CD14-positive monocyte (primary cell): ENCODE data around the gene HSCB. TPM values are rescaled to one million over a fixed set of nuclear protein-coding genes. Genes with fewer than 3 reads are reported as not detected.
"Not testable (repeated sequence)": the region's sequence is repeated elsewhere in the genome, so short reads cannot be mapped to it uniquely, and the experiment has no call there.

Experiments used
- DNase-seq, 3 donors: peaks; one replicate each; pipeline ENCODE4 v3.0.0-alpha.2; 2011 to 2022
- H2AFZ ChIP-seq: 2 replicates; pipeline ENCODE4 v1.6.0; 2012; ENCODE audit warnings: mild to moderate bottlenecking, low read depth, low read length, inconsistent platforms; ENCODE audit not compliant: insufficient read depth, poor library complexity, severe bottlenecking
- H3K27ac ChIP-seq, 2 donors: 1 replicate in 1 of 2; 2 replicates in 1 of 2; pipeline ENCODE4 v1.5.1; 2012 to 2013; ENCODE audit warnings: low read length in 2 of 2, control low read depth in 1 of 2, inconsistent platforms in 1 of 2, low read depth in 1 of 2, mild to moderate bottlenecking in 1 of 2
- H3K27me3 ChIP-seq, 2 donors: one replicate each; pipeline versions ENCODE4 v1.6.0 to v1.6.1; 2011 to 2013; ENCODE audit warnings: low read length in 2 of 2; ENCODE audit not compliant: control insufficient read depth in 2 of 2, insufficient read depth in 2 of 2
- H3K36me3 ChIP-seq, 2 donors: replicated peaks in 1 of 2; 1 replicate in 1 of 2; 2 replicates in 1 of 2; pipeline versions ENCODE4 v1.5.1 to v1.6.1; 2012 to 2013; ENCODE audit warnings: low read length in 2 of 2, control low read depth in 1 of 2, inconsistent platforms in 1 of 2, mild to moderate bottlenecking in 1 of 2; ENCODE audit not compliant: insufficient read depth in 2 of 2, control insufficient read depth in 1 of 2
- H3K4me1 ChIP-seq, 2 donors: 1 replicate in 1 of 2; 2 replicates in 1 of 2; pipeline versions ENCODE4 v1.5.1 to v1.6.1; 2012 to 2013; ENCODE audit warnings: low read length in 2 of 2, control low read depth in 1 of 2, inconsistent platforms in 1 of 2, mild to moderate bottlenecking in 1 of 2, moderate library complexity in 1 of 2; ENCODE audit not compliant: insufficient read depth in 2 of 2, control insufficient read depth in 1 of 2
- H3K4me2 ChIP-seq: replicated peaks from 2 replicates; pipeline ENCODE3; 2012; ENCODE audit warnings: low read length, moderate library complexity, mild to moderate bottlenecking; ENCODE audit not compliant: poor library complexity, severe bottlenecking; ENCODE audit errors: extremely low read depth
- H3K4me3 ChIP-seq, 3 experiments: fragments of 200-600 bp in 1 of 3; sonication (generic) in 1 of 3; replicated peaks in 1 of 3; 1 replicate in 2 of 3; 2 replicates in 1 of 3; pipeline ENCODE4 v1.5.1; 2011 to 2013; ENCODE audit warnings: low read length in 3 of 3, mild to moderate bottlenecking in 3 of 3, control low read depth in 2 of 3, low read depth in 2 of 3, inconsistent platforms in 1 of 3, moderate library complexity in 1 of 3
- H3K79me2 ChIP-seq: 2 replicates; pipeline ENCODE4 v1.6.0; 2012; ENCODE audit warnings: mild to moderate bottlenecking, control low read depth, inconsistent platforms, low read length, moderate library complexity; ENCODE audit not compliant: insufficient read depth
- H3K9ac ChIP-seq: 2 replicates; pipeline ENCODE4 v1.6.0; 2017; ENCODE audit warnings: low read length, mild to moderate bottlenecking; ENCODE audit not compliant: insufficient read depth, poor library complexity, severe bottlenecking
- H3K9me3 ChIP-seq, 2 donors: replicated peaks in 1 of 2; 1 replicate in 1 of 2; 2 replicates in 1 of 2; pipeline versions ENCODE4 v1.5.1 to v1.6.1; 2012 to 2013; ENCODE audit warnings: low read length in 2 of 2, control low read depth in 1 of 2; ENCODE audit not compliant: control insufficient read depth in 1 of 2, insufficient read depth in 1 of 2
- H4K20me1 ChIP-seq: 2 replicates; pipeline ENCODE4 v1.6.0; 2012; ENCODE audit warnings: mild to moderate bottlenecking, low read length, control low read depth, moderate library complexity; ENCODE audit not compliant: insufficient read depth
- H3K27ac Mint-ChIP-seq, 7 donors: one replicate each; pipeline ENCODE4 v1.8.0; 2020; ENCODE audit warnings: mild to moderate bottlenecking in 7 of 7, mixed read lengths in 7 of 7, moderate library complexity in 6 of 7, inconsistent platforms in 2 of 7
- H3K27me3 Mint-ChIP-seq, 3 donors: one replicate each; pipeline ENCODE4 v1.8.0; 2021 to 2022; ENCODE audit warnings: low read depth in 3 of 3, mild to moderate bottlenecking in 3 of 3, mixed read lengths in 3 of 3, moderate library complexity in 3 of 3, inconsistent platforms in 1 of 3
- H3K36me3 Mint-ChIP-seq, 2 donors: one replicate each; pipeline ENCODE4 v1.8.0; 2020; ENCODE audit warnings: mixed read lengths in 2 of 2, inconsistent platforms in 1 of 2, mild to moderate bottlenecking in 1 of 2
- H3K4me1 Mint-ChIP-seq: one replicate; pipeline ENCODE4 v1.8.0; 2020; ENCODE audit warnings: mild to moderate bottlenecking, mixed read lengths
- H3K4me3 Mint-ChIP-seq, 2 donors: one replicate each; pipeline ENCODE4 v1.8.0; 2020; ENCODE audit warnings: mild to moderate bottlenecking in 2 of 2, mixed read lengths in 2 of 2, moderate library complexity in 1 of 2
- H3K9me3 Mint-ChIP-seq, 7 donors: one replicate each; pipeline ENCODE4 v1.8.0; 2020 to 2022; ENCODE audit warnings: mixed read lengths in 7 of 7, mild to moderate bottlenecking in 6 of 7, moderate library complexity in 6 of 7, inconsistent platforms in 2 of 7
- CTCF ChIP-seq: fragments of 200-600 bp; IDR thresholded peaks from one replicate; pipeline ENCODE4 v1.8.0; 2022; ENCODE audit warnings: antibody characterized with exemption, mild to moderate bottlenecking
- WGBS: methylation state at CpG from one replicate; pipeline ENCODE4 v1.1.5; 2013; ENCODE audit warnings: missing lambda C conversion rate; ENCODE audit not compliant: insufficient coverage; 5-methylcytosine and 5-hydroxymethylcytosine counted together
- intact Hi-C, 2 donors: fragments of 100-400 bp; cut with micrococcal nuclease; formaldehyde crosslinking; loops; one replicate each; pipeline versions ENCODE4 v1.15.0 to v1.15.1; 2023
- polyA plus RNA-seq, 3 donors: library from polyadenylated mRNA; depleted of rRNA in 1 of 3; unstranded in 2 of 3; stranded (reverse) in 1 of 3; fragments of 300-500 nt in 2 of 3; fragments of >200 nt in 1 of 3; fragmentation: Illumina TruSeq in 2 of 3; gene quantifications; 1 replicate in 2 of 3; 2 replicates in 1 of 3; pipeline ENCODE4 v1.2.3, GENCODE V29; 2012 to 2021

Gene HSCB
- polyA plus RNA-seq, 3 donors: 10.1 to 13.2 (median 10.3) TPM

- peak overlapping the region; percentile 38 for H2AFZ ChIP-seq
These were observed 18.2 kb downstream of the HSCB start for GRCh38 chr22:28759861-28760560.

GRCh38 chr22:28761449-28761755, 19.6 kb downstream of the HSCB start:
- no peaks in the 10 kb centered on the region for H3K9me3 ChIP-seq
- no peak overlapping the region for H2AFZ ChIP-seq
- no peak for TF ChIP-seq CTCF
- H3K79me2 ChIP-seq: no peaks in the 10 kb centered on the region
- peak overlapping the region in 2 of 7 donors; percentile 12 to 70 for H3K27ac Mint-ChIP-seq
- H3K27me3 ChIP-seq: no peaks in the 10 kb centered on the region
- H3K4me1 Mint-ChIP-seq: peaks cover 24% of the 10 kb centered on the region
- H3K36me3 Mint-ChIP-seq: peaks cover 1 to 7% of the 10 kb centered on the region in 2 donors
- intact Hi-C loops: no loop called here
- H3K9ac ChIP-seq: no peak overlapping the region
- peaks cover 4 to 6% (median 4%) of the 10 kb centered on the region in 3 donors for H3K27me3 Mint-ChIP-seq
- H3K4me1 ChIP-seq: peaks cover 17% of the 10 kb centered on the region in 2 donors
- H3K9me3 Mint-ChIP-seq: no peaks in the 10 kb centered on the region
- no peaks in the 10 kb centered on the region for H4K20me1 ChIP-seq
- no peak overlapping the region for H3K27ac ChIP-seq
- H3K4me3 Mint-ChIP-seq: no peak overlapping the region
- no peak for DNase-seq
- 98% methylated on average over 6 of the region's 10 CpGs for whole genome bisulfite sequencing
- no peak overlapping the region for H3K4me2 ChIP-seq
- H3K36me3 ChIP-seq: no peaks in the 10 kb centered on the region
- no peak overlapping the region for H3K4me3 ChIP-seq

More at GRCh38 chr22:28759861-28760560, 18.2 kb downstream of the HSCB start:
- H3K27ac Mint-ChIP-seq: peak overlapping the region in 6 of 7 donors; percentile 51 to 86 (median 70)
- H3K9me3 ChIP-seq: no peaks in the 10 kb centered on the region
- H3K4me3 Mint-ChIP-seq: peak overlapping the region; percentile 39 to 67
- no peaks in the 10 kb centered on the region for H3K27me3 ChIP-seq
- TF ChIP-seq CTCF: no peak
- no peaks in the 10 kb centered on the region for H3K36me3 ChIP-seq
- H3K4me3 ChIP-seq: peak overlapping the region in 2 of 3 experiments; percentile 7 to 58
- H3K27ac ChIP-seq: peak overlapping the region in 1 of 2 donors; percentile 30
- peaks cover 24% of the 10 kb centered on the region for H3K4me1 Mint-ChIP-seq
- H3K36me3 Mint-ChIP-seq: peaks cover 4 to 7% of the 10 kb centered on the region in 2 donors
- no peaks in the 10 kb centered on the region for H3K9me3 Mint-ChIP-seq
- no peak overlapping the region for H3K9ac ChIP-seq
- H3K4me1 ChIP-seq: peaks cover 17% of the 10 kb centered on the region in 2 donors
- intact Hi-C loops: no loop called here
- DNase-seq: peak; percentile 6 to 10 (median 8)
- no CpG with 5 or more reads among the region's 3 CpGs for WGBS
- H3K4me2 ChIP-seq: peak overlapping the region; percentile 66
- no peaks in the 10 kb centered on the region for H3K79me2 ChIP-seq
- no peaks in the 10 kb centered on the region for H4K20me1 ChIP-seq
- peaks cover 0 to 6% (median 5%) of the 10 kb centered on the region in 3 donors for H3K27me3 Mint-ChIP-seq

GRCh38 chr22:28762000-28762399, 20.2 kb downstream of the HSCB start:
- peaks cover 22% of the 10 kb centered on the region for H3K4me1 Mint-ChIP-seq
- intact Hi-C loops: not testable (repeated sequence)

More at GRCh38 chr22:28762000-28762399, 20.2 kb downstream of the HSCB start:
- not testable (repeated sequence) for H3K36me3 ChIP-seq, DNase-seq, H3K9ac ChIP-seq, H3K4me3 Mint-ChIP-seq, H3K9me3 Mint-ChIP-seq, H3K27ac ChIP-seq, H3K27ac Mint-ChIP-seq, H3K27me3 ChIP-seq, H3K36me3 Mint-ChIP-seq, H4K20me1 ChIP-seq, H3K9me3 ChIP-seq, H3K4me2 ChIP-seq, H3K79me2 ChIP-seq, H2AFZ ChIP-seq, H3K4me3 ChIP-seq, H3K27me3 Mint-ChIP-seq
- 100% methylated on average over 3 of the region's 4 CpGs for WGBS
- H3K4me1 ChIP-seq: peaks cover 17% of the 10 kb centered on the region in 2 donors
